T-helper 2 cell treated with Interferon-gamma antibody and Interleukin-4, amounts not matched to agents 100 ng/mL and 5 ng/mL, for 36 hours (primary cell): Measurements from ENCODE around the gene GAREM1. TPM values are rescaled to one million over a fixed set of nuclear protein-coding genes. Genes with fewer than 3 reads are reported as not detected.

Experiments
- intact Hi-C: fragments of 100-400 bp; cut with micrococcal nuclease; formaldehyde crosslinking; loops from one replicate; pipeline ENCODE4 v1.15.1; 2023
- total RNA-seq: library from RNA; stranded (reverse); gene quantifications from 2 replicates; pipeline ENCODE4 v1.2.3, GENCODE V29; 2022

The GAREM1 gene
- total RNA-seq, 1 donor from 2014 or later = not detected

- intact Hi-C loops = no loop called here
These were observed 10.4 kb downstream of the GAREM1 start for GRCh38 chr18:32460171-32460731.

- intact Hi-C loops = no loop called here
These were observed 11.2 kb downstream of the GAREM1 start for GRCh38 chr18:32459361-32460101.

DNA sequence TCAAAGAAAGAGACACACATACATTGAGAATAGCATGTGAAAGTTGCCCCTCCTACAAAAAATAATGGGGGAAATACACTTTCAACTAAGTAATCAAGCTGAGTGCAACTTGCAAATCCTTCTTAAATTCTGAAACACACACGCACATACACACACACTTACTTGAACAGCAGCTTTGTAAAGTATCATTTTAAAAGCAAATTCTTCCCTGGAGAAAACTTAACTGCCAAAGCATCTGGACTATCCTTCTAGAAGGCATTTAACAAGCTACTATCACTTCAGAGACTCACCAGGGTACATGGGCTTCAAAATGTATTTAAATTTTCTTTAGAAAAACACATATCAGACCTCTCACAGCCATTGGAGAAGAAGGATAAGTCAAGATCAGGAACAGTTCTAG lies 15.3 kb downstream of the GAREM1 start:
- intact Hi-C loops = no loop called here

DNA sequence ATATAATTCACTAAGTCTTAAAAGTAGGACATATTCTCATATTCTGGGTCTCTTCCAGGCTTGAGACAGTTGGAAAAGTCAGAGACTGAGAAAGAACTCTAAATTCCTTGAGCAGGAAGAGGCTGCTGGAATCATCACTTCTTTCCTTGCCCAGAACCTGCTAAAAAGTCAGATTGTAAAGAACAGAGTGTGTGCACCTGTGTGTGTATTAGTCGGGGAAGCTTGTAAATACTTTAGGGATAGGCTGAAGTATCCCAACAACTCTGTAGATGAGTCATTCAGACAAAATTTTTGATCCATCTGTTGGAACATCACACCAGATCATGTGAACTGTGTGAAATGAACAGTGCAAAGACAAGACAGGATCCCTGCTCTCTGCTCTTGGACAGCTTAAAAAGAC lies 16.1 kb downstream of the GAREM1 start:
- intact Hi-C loops = no loop called here

DNA sequence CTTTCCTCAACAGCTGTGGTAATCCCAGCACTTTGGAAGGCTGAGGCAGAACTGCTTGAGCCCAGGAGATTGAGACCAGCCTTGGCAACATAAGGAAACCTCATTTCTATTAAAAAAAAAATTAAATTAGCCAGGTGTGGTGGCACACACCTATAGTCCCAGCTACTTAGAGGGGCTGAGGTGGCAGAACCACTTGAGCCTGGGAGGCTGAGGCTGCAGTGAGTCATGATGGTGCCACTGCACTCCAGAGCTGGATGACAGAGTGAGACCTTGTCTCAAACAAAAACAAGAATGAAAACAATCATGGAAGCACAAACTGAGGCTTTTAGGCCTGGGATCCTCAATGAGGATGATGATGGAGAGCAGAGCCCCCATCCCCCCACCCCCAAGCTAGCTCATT lies 19.8 kb downstream of the GAREM1 start:
- intact Hi-C loops = no loop called here

GRCh38 chr18:32450026-32450691 lies 20.5 kb downstream of the GAREM1 start:
- intact Hi-C loops = no loop called here

DNA sequence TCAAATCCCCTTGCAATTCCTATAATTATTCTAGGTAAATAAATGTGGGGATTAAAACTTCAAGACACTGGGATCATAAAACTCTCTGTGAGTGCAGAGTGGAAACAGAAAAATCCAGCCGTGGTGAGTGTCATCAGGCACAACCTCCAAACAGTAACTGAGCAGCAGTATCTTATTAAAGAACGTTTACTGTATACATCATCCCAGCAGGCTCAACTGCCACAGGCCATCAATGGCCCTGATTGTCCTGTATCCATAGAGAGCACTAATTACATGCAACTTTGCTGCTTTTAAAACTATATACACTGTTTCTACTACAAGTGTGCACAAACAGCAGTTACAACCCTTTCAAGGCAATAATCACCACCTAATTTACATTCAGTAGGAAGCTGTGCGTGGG lies 23.9 kb downstream of the GAREM1 start:
- intact Hi-C loops = no loop called here

DNA sequence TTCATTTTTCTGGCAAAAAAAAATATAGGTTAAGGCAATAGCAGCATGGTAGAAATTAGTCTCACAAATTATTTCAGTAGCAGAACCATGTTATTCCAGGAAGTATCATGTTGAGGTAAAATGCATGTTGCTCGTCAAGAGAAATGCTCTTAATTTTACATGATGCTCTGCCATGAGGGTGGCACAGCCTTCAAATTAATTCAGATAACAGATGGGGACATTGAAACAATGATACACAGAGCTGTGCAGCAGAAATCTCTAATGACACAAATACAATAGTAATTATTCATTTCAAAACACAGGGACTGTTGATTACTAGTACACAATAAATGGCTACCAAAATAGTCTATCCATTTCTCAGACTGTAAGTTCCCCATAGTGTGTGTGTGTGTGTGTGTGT lies 24.8 kb downstream of the GAREM1 start:
- intact Hi-C loops = no loop called here

DNA sequence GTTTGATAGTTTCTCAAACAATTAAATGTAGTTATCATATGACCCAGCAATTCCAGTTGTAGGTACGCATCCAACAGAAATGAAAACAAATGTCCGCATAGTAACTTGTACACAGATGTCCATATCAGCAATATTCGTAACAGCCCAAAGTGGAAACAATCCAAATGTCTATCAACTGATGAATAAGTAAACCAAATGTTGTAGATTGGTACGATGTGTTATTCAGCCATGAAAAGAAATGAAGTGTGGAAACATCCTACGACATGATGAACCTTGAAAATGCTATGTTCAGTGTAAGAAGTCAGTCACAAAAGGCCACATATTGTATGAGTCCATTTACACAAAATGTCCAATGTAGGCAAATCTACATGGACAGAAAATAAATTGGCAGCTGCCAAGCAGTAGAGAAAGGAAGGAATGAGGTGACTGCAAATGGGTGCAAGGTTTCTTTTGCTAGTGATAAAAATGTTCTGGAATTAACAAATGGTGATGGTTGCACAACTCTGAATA lies 26.9 kb downstream of the GAREM1 start:
- intact Hi-C loops = loop anchor here (5.0 kb wide), 1 partner anchor 109 kb away; no protein-coding TSS in a partner anchor

DNA sequence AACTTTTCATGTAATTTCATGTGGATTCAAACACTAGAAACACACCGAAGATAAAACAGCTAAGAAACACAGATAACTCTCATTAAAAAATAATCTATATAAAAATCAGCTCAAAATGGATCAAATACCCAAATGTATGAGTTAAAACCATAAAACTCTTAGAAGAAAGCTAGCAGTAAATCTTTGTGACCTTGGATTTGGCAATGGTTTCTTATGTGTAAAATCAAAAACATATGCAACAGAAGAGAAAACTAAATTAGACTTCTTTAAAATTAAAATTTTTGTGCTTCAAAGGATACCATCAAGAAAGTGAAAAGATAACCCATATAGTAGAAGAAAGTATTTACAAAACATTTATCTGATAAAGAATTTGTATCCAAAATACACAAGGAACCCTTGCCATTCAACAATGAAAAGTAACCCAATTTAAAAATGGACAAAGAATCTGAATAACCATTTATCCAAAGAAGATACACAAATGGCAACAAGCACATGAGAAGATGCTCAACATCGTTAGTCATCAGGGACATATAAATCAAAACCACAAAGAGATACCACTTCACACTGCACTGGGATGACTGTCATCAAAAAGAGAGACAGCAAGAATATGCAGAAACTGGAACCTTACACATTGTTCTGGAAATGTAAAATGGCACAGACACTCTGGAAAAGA lies 27.5 kb downstream of the GAREM1 start:
- intact Hi-C loops = loop anchor here (5.0 kb wide), 1 partner anchor 109 kb away; no protein-coding TSS in a partner anchor

DNA sequence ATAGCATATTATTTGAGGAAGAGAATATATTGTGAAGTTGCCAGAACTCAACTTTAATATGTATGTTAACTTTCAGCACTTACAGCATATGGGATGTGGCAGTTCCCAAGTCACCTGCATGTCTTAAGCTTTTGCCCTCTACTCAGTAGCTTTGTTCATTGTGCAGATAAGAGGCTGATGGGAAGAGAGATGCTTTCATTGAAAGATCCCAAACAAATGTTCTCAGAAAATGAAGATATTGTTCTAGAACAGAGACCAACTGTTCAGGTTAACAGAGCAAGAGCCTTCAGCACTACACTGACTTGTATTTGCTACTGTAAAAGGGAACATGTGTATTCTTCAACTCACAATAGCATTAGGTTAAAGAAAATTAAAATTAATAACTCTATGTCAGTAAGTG lies 28.1 kb downstream of the GAREM1 start:
- intact Hi-C loops = loop anchor here (5.0 kb wide), 1 partner anchor 110 kb away; no protein-coding TSS in a partner anchor

DNA sequence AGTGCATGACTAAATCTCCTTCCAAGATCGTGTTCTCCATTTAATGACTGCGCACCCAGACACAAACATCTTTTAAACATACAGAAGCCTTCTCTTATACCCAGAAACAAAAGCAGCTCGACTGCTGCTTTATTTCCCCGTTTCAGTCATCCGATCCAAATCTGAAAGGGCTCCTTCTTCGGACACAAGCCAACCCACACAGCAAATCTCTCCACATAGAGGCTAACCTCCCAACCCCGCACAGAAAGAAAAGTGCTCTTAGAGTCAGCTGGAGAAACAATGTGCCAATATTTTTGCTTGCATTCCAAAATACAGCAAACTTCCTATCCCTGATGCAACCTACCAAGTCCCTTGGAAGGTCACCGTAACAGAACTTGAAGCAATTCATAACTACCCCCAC lies 29.1 kb downstream of the GAREM1 start:
- intact Hi-C loops = loop anchor here (5.0 kb wide), 1 partner anchor 111 kb away; no protein-coding TSS in a partner anchor

- intact Hi-C loops = loop anchor here (5.0 kb wide), 1 partner anchor 112 kb away; no protein-coding TSS in a partner anchor
These were observed 30.2 kb downstream of the GAREM1 start for GRCh38 chr18:32440518-32440917.

DNA sequence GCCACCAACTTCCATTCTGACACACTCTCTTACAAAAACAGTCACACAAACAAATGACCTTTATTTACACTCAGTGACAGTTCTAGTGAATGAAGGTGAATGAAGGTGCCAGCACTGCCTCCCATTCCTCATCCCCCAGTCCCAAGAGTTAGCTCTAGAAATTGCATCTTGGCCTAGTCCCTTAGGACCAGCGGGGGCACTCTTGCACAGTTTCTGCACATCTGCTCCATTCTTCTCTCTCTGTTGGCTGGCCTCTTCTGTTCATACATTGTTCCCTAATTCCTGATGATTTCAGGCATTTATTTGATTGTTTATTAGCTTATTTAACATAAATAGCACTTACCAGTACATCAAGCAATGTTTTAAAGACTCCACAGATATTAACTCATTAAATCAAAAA lies 30.9 kb downstream of the GAREM1 start:
- intact Hi-C loops = loop anchor here (5.0 kb wide), 1 partner anchor 112 kb away; no protein-coding TSS in a partner anchor

- intact Hi-C loops = no loop called here
These were observed 31.4 kb downstream of the GAREM1 start for GRCh38 chr18:32439241-32439640.

- intact Hi-C loops = no loop called here
These were observed 32.5 kb downstream of the GAREM1 start for GRCh38 chr18:32438173-32438572.

DNA sequence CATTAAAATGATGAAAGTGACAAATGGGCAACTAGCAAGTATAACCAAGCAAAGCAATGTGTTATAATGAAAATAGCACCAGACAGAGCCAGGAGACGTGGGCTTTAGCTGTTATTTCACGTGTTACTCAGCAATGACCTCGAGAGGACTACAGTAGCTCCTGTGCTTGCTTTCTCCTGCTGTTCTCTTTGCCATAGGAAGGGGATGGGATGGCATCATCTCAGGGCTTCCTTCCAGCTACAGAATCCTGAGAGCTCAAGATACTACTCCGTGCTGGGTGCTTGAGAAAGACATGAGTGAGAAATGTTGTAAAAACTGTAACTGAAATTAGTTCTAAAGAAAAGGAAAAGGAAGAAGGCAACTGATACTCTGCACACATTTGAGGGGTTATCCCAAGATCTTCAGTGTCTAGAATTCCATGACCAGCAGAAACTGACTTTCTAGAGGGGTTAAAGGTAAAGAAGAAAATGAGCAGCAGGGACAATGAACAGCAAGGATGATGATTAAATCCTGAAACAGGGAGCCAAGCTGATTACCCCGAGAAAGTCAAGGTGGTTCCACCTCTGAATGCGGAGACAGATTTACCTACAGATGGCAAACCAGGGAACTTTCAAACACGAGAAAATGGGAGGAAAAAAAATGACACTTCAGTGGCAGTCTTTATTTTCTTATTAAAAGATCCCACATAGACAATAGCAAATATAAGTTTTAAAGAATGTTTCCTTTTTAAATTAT lies 33.4 kb downstream of the GAREM1 start:
- intact Hi-C loops = no loop called here

DNA sequence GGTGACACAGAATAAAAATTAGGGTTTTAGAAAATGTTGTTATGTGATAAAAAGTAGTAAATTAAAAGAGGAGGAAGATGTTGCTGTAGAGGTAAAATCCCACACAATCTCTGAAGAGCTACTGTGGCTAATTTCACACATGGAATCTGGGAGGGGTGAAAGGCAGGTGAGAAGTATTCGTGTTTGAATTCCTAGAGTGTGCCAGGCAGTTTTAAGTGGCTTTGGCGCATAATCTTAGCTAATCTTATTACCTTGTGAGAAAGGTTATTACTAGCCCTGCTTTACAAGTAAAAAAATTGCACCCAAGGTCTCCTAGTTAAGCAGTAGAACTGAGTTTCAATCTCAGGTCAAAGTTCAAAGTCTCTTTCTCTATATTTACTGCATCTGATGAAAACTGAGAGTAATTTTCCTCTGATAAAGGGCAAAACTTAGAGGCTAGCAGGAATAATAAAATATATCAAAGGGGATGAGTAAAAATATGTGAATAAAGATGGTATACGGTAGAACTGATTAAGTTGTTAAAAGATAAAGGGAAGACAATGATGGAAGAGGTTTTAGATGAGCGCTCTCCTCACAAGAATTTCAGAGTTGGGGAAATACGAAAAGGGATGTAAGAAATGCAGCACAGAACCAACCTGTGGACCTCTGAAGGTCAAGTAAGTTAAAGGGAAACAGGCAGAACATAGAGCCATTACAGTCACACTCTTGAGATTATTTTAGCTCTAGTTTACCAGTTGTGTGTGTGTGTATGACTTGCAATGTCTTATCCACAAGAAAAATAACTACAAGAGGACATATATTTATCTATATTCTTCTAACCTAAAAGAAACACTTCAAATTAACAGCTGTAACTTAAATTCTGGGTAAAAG lies 34.8 kb downstream of the GAREM1 start:
- intact Hi-C loops = no loop called here

DNA sequence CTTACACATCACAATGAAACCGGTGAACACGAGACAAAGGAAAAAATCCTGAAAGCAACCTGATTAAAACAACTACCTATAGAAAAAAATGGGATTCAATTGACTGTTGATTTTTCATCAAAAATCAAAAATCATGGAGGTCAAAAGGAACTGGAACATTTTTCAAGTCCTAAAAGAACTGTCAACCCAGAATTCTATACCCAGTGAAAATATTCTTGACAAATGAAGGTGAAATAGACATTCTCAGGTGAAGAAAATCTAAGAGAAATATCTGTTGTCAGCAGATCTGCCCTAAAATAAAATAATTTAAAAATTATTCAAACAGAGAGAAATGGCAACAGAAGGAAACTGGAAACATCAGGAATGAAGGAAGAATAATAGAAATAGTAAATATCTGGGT lies 38.9 kb downstream of the GAREM1 start:
- intact Hi-C loops = no loop called here

- intact Hi-C loops = no loop called here
These were observed 41.3 kb downstream of the GAREM1 start for GRCh38 chr18:32429402-32429801.
